HL-60 (cell line): ENCODE data around the gene RIF1.
A peak's percentile ranks its signal among the peaks of the same experiment; 100 is the strongest.

Experiments
- GABPA ChIP-seq: IDR thresholded peaks from 2 replicates; pipeline ENCODE4 v1.6.1; 2012; ENCODE audit warnings: low read depth
- POLR2AphosphoS5 ChIP-seq: IDR thresholded peaks from 2 replicates; pipeline ENCODE4 v1.6.1; 2012; ENCODE audit warnings: low read depth
- TF ChIP-seq, protein P1 (sequence below): IDR thresholded peaks from one replicate; pipeline ENCODE4 v1.5.1; 2011; ENCODE audit warnings: low read length, control low read depth, inconsistent platforms; ENCODE audit not compliant: insufficient read depth
- TF ChIP-seq, protein P2 (sequence below): IDR thresholded peaks from 2 replicates; pipeline ENCODE4 v1.6.1; 2012; ENCODE audit warnings: low read depth; ENCODE audit not compliant: insufficient replicate concordance

DNA sequence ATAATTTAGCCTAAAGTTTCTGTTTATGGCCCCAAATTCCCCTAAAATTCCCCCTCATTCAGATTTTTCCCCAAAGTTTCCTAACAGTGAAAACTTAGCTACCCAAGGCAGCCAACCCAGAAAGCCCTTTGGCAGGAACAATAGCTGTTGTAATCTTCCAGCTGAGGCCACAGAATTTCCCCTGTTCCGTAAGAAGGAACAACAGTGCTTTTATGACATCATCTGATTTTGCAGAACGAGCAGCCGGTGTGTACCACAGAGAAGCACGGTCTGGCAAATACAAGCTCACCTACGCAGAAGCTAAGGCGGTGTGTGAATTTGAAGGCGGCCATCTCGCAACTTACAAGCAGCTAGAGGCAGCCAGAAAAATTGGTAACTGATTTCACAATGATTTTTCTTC, 46.0 kb upstream of the RIF1 start:
- TF ChIP-seq, protein P1, sequence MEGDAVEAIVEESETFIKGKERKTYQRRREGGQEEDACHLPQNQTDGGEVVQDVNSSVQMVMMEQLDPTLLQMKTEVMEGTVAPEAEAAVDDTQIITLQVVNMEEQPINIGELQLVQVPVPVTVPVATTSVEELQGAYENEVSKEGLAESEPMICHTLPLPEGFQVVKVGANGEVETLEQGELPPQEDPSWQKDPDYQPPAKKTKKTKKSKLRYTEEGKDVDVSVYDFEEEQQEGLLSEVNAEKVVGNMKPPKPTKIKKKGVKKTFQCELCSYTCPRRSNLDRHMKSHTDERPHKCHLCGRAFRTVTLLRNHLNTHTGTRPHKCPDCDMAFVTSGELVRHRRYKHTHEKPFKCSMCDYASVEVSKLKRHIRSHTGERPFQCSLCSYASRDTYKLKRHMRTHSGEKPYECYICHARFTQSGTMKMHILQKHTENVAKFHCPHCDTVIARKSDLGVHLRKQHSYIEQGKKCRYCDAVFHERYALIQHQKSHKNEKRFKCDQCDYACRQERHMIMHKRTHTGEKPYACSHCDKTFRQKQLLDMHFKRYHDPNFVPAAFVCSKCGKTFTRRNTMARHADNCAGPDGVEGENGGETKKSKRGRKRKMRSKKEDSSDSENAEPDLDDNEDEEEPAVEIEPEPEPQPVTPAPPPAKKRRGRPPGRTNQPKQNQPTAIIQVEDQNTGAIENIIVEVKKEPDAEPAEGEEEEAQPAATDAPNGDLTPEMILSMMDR: no peak
- TF ChIP-seq POLR2AphosphoS5: peak; percentile 44; the same call in 1 of the 2 replicates
- TF ChIP-seq, protein P2, sequence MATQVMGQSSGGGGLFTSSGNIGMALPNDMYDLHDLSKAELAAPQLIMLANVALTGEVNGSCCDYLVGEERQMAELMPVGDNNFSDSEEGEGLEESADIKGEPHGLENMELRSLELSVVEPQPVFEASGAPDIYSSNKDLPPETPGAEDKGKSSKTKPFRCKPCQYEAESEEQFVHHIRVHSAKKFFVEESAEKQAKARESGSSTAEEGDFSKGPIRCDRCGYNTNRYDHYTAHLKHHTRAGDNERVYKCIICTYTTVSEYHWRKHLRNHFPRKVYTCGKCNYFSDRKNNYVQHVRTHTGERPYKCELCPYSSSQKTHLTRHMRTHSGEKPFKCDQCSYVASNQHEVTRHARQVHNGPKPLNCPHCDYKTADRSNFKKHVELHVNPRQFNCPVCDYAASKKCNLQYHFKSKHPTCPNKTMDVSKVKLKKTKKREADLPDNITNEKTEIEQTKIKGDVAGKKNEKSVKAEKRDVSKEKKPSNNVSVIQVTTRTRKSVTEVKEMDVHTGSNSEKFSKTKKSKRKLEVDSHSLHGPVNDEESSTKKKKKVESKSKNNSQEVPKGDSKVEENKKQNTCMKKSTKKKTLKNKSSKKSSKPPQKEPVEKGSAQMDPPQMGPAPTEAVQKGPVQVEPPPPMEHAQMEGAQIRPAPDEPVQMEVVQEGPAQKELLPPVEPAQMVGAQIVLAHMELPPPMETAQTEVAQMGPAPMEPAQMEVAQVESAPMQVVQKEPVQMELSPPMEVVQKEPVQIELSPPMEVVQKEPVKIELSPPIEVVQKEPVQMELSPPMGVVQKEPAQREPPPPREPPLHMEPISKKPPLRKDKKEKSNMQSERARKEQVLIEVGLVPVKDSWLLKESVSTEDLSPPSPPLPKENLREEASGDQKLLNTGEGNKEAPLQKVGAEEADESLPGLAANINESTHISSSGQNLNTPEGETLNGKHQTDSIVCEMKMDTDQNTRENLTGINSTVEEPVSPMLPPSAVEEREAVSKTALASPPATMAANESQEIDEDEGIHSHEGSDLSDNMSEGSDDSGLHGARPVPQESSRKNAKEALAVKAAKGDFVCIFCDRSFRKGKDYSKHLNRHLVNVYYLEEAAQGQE: no peak
- no peak for TF ChIP-seq GABPA
